ENCODE measurements around the gene ATF3.

GRCh38 chr1:212567638-212568037, 40.9 kb upstream of the ATF3 start:
- TF ChIP-seq CTCF (IDR thresholded peaks at IDR 0.05) (no peak), POLR2A (IDR thresholded peaks at IDR 0.05) (no peak)
